HepG2 (cell line): ENCODE measurements around the gene SCAF11. TPM values are rescaled to one million over a fixed set of nuclear protein-coding genes. Genes with fewer than 3 reads are reported as not detected.

ENCODE experiments used
- DBP ChIP-seq: sonication (generic); formaldehyde crosslinking; IDR thresholded peaks from 2 replicates; pipeline ENCODE4 v1.4.0; 2020; ENCODE audit warnings: missing genetic modification reagents; ENCODE audit errors: not compliant biosample characterization
- DDIT3 ChIP-seq: sonication (generic); formaldehyde crosslinking; IDR thresholded peaks from 2 replicates; pipeline ENCODE4 v1.4.0; 2020; ENCODE audit warnings: mild to moderate bottlenecking, missing genetic modification reagents
- EP300 ChIP-seq, 3 experiments: sonication (generic) in 1 of 3; formaldehyde crosslinking in 1 of 3; IDR thresholded peaks; 2 replicates each; pipeline versions ENCODE4 v1.5.1 to v1.6.1; 2011 to 2020; ENCODE audit warnings: low read depth in 2 of 3, low read length in 2 of 3, borderline replicate concordance in 1 of 3, improper control_type of control experiment in 1 of 3, mild to moderate bottlenecking in 1 of 3, missing genetic modification reagents in 1 of 3, moderate library complexity in 1 of 3
- GMEB1 ChIP-seq: sonication (generic); formaldehyde crosslinking; IDR thresholded peaks from 2 replicates; pipeline ENCODE4 v1.5.1; 2020; ENCODE audit warnings: missing genetic modification reagents, mild to moderate bottlenecking, borderline replicate concordance
- MAFF ChIP-seq: IDR thresholded peaks from 2 replicates; pipeline ENCODE4 v1.6.1; 2011; ENCODE audit warnings: low read depth, low read length, improper control_type of control experiment
- MXD4 ChIP-seq: IDR thresholded peaks from 2 replicates; pipeline ENCODE4 v1.6.1; 2016; ENCODE audit warnings: mild to moderate bottlenecking, missing biosample characterization, missing genetic modification reagents
- NCOA5 ChIP-seq: sonication (generic); formaldehyde crosslinking; IDR thresholded peaks from 2 replicates; pipeline ENCODE4 v1.4.0; 2020; ENCODE audit warnings: missing genetic modification reagents
- NFRKB ChIP-seq: fragments of 450-650 bp; IDR thresholded peaks from 2 replicates; pipeline ENCODE4 v1.6.1; 2017
- RBFOX2 ChIP-seq: fragments of 200-400 bp; formaldehyde crosslinking; IDR thresholded peaks from 2 replicates; pipeline ENCODE4 v1.6.1; 2017; ENCODE audit warnings: low read depth, mild to moderate bottlenecking, low read length
- RXRA ChIP-seq: sonication (generic); formaldehyde crosslinking; IDR thresholded peaks from 2 replicates; pipeline ENCODE4 v1.5.1; 2020; ENCODE audit warnings: missing genetic modification reagents
- SAP130 ChIP-seq: IDR thresholded peaks from 2 replicates; pipeline ENCODE4 v1.6.1; 2016; ENCODE audit warnings: low read depth
- SKI ChIP-seq: fragments of 450-650 bp; IDR thresholded peaks from one replicate; pipeline ENCODE4 v1.6.1; 2018; ENCODE audit warnings: mild to moderate bottlenecking; ENCODE audit not compliant: partially characterized antibody
- SP2 ChIP-seq: sonication (generic); formaldehyde crosslinking; IDR thresholded peaks from 2 replicates; pipeline ENCODE4 v1.5.1; 2020; ENCODE audit warnings: mild to moderate bottlenecking, missing genetic modification reagents
- TBX3 ChIP-seq: fragments of 450-650 bp; IDR thresholded peaks from 2 replicates; pipeline ENCODE4 v1.6.1; 2017; ENCODE audit warnings: antibody characterized with exemption, mild to moderate bottlenecking, inconsistent platforms, borderline replicate concordance
- TCF7L2 ChIP-seq: IDR thresholded peaks from 2 replicates; pipeline ENCODE4 v1.6.1; 2011; ENCODE audit warnings: mild to moderate bottlenecking, low read depth, low read length, moderate library complexity
- TFDP2 ChIP-seq: sonication (generic); formaldehyde crosslinking; IDR thresholded peaks from 2 replicates; pipeline ENCODE4 v1.4.0; 2020; ENCODE audit warnings: missing genetic modification reagents
- ZFP36L2 ChIP-seq: sonication (generic); formaldehyde crosslinking; IDR thresholded peaks from 2 replicates; pipeline ENCODE4 v1.4.0; 2020; ENCODE audit warnings: missing genetic modification reagents
- ZMYM4 ChIP-seq: sonication (generic); formaldehyde crosslinking; IDR thresholded peaks from 2 replicates; pipeline ENCODE4 v1.8.1; 2023; ENCODE audit warnings: mild to moderate bottlenecking, missing genetic modification reagents
- ZNF205 ChIP-seq: IDR thresholded peaks from 2 replicates; pipeline ENCODE4 v1.6.1; 2018; ENCODE audit warnings: missing biosample characterization, missing genetic modification reagents
- ZNF329 ChIP-seq: sonication (generic); formaldehyde crosslinking; IDR thresholded peaks from 2 replicates; pipeline ENCODE4 v1.9.0; 2021; ENCODE audit warnings: low read depth, mild to moderate bottlenecking, missing genetic modification reagents
- ZNF432 ChIP-seq: sonication (generic); formaldehyde crosslinking; IDR thresholded peaks from 2 replicates; pipeline ENCODE4 v1.5.0; 2020; ENCODE audit warnings: missing genetic modification reagents, mild to moderate bottlenecking, borderline replicate concordance
- ZNF607 ChIP-seq: sonication (generic); formaldehyde crosslinking; IDR thresholded peaks from 2 replicates; pipeline ENCODE4 v1.5.1; 2020; ENCODE audit warnings: missing genetic modification reagents, mild to moderate bottlenecking, borderline replicate concordance
- ZNF629 ChIP-seq: sonication (generic); formaldehyde crosslinking; conservative IDR thresholded peaks from 2 replicates; pipeline ENCODE4 v1.5.0; 2020; ENCODE audit warnings: missing genetic modification reagents
- ZNF670 ChIP-seq: sonication (generic); formaldehyde crosslinking; IDR thresholded peaks from 2 replicates; pipeline ENCODE4 v1.8.0; 2022; ENCODE audit warnings: mild to moderate bottlenecking, missing genetic modification reagents, borderline replicate concordance
- ZNF883 ChIP-seq: sonication (generic); formaldehyde crosslinking; IDR thresholded peaks from 2 replicates; pipeline ENCODE4 v1.5.1; 2020; ENCODE audit warnings: mild to moderate bottlenecking, missing genetic modification reagents; ENCODE audit errors: not compliant biosample characterization
- polyA plus RNA-seq, 8 experiments: library from polyadenylated mRNA; depleted of rRNA in 3 of 8; stranded (reverse) in 7 of 8; unstranded in 1 of 8; fragments of >200 nt; fragmentation: Illumina TruSeq in 4 of 8; extraction: Trizol in 4 of 8; gene quantifications; 2 replicates each; pipeline versions ENCODE4 v1.2.1 to v1.2.3, GENCODE V29; 2011 to 2016; ENCODE audit warnings: low read depth in 4 of 8, missing spikeins in 1 of 8, mixed read lengths in 1 of 8; ENCODE audit not compliant: insufficient read depth in 1 of 8
- total RNA-seq, 5 experiments: library from RNA; depleted of rRNA; stranded (reverse); fragments of >200 nt; fragmentation: Illumina TruSeq; extraction: Trizol; gene quantifications; 2 replicates each; pipeline ENCODE4 v1.2.3, GENCODE V29; 2016; ENCODE audit warnings: low read depth in 1 of 5

Gene SCAF11
- total and polyA plus RNA-seq, 2 of the 13 experiments (the other 11 are each of a cell fraction or from before 2014, with no cell fraction given): 26.9 to 38.3 TPM

GRCh38 chr12:45991284-45992249 lies 1.2 kb upstream of the SCAF11 start (continued):
- TF ChIP-seq GMEB1 (CRISPR knock-in tag): peak; percentile 90
- TF ChIP-seq ZFP36L2 (CRISPR knock-in tag): no peak
- TF ChIP-seq MAFF: no peak
- TF ChIP-seq MXD4 (CRISPR knock-in tag): 0 out of 2 replicates have a peak, but pooled peaks have one; percentile 56
- peak; percentile 69 for TF ChIP-seq RXRA
- no peak for TF ChIP-seq NFRKB
- TF ChIP-seq NCOA5 (CRISPR knock-in tag): peak; percentile 22; the same call in 1 of the 2 replicates
- no peak for TF ChIP-seq DDIT3 (CRISPR knock-in tag)
- peak; percentile 88 for TF ChIP-seq ZMYM4 (CRISPR knock-in tag)
- TF ChIP-seq ZNF205 (CRISPR knock-in tag): peak; percentile 79; the same call in 1 of the 2 replicates
- no peak for TF ChIP-seq ZNF432 (CRISPR knock-in tag)
- TF ChIP-seq ZNF607 (CRISPR knock-in tag): peak; percentile 88
- peak; percentile 67 for TF ChIP-seq ZNF883 (CRISPR knock-in tag)
- no peak for TF ChIP-seq SKI
- TF ChIP-seq TFDP2 (CRISPR knock-in tag): peak; percentile 93
- 0 out of 2 replicates have a peak, but pooled peaks have one; percentile 25 for TF ChIP-seq ZNF629 (CRISPR knock-in tag)
- peak; percentile 96 for TF ChIP-seq RBFOX2
- no peak for TF ChIP-seq SP2 (CRISPR knock-in tag)
- 0 out of 2 replicates have a peak, but pooled peaks have one; percentile 43 for TF ChIP-seq TBX3
- no peak for TF ChIP-seq ZNF329
- TF ChIP-seq ZNF670 (CRISPR knock-in tag): peak; percentile 94; the same call in 1 of the 2 replicates
- TF ChIP-seq DBP (CRISPR knock-in tag): no peak
- 0 out of 4 replicates have a peak, but pooled peaks of 1 of the 2 experiments have one; percentile 3 for TF ChIP-seq EP300 (IDR thresholded peaks at IDR 0.05; ENCODE audit: low read depth in 2 of 2, low read length in 2 of 2)
- TF ChIP-seq EP300 (CRISPR knock-in tag; IDR thresholded peaks at IDR 0.05; ENCODE audit: borderline replicate concordance): peak; percentile 44; the same call in 1 of the 2 replicates
- peak; percentile 84 for TF ChIP-seq SAP130 (CRISPR knock-in tag)
- no peak for TF ChIP-seq TCF7L2
